Activated naive CD4-positive, alpha-beta T cell treated with anti-CD3 and anti-CD28 coated beads, Interleukin-2, amount 10 ng/mL, durations not matched to agents 5 hours and 36 hours (primary cell): ENCODE measurements around the gene LRRC32. TPM values are rescaled to one million over a fixed set of nuclear protein-coding genes. Genes with fewer than 3 reads are reported as not detected.

Experiments
- total RNA-seq, 2 experiments: library from RNA; stranded (reverse); gene quantifications; one replicate each; pipeline ENCODE4 v1.2.3, GENCODE V29; 2021

LRRC32 gene
- total RNA-seq = 1 to 10 TPM; 2.5 to 2.7 TPM

DNA sequence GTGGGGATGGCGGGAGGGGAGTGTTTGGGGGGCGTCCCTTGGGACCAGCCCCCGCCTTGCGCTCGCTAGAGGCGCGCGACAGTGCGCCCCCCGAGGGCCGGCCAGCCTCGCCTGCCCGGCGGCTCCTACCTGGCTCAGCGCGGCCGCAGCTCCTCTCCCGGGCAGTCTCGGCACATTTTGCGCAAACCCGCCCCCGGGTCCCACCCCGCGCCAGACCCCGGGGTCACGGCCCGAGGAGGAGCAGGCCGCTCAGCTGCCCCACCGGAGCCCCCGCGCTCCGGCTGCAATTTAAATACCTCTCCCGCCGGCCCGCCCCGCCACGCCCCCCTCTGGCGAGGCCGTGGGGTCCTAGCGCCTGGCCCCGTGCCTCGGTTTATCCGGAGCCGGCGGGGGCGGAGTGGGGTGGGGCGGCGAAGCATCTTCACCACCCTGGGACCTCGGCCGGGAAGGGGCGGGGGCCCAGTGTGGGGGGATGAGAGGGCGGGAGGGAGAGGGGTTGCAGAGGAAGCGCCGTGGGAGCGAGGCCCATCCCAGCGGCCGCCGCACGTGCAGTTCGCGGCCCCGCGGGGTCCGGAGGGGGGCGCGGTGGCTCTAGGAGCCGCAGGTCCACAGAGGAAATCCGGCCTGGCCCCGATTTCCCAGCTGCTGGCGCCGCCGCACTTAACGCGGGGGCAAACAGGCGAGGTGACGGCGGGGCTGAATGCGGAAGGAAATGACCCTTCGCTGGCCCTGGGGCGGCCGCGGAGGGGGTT is at the start of gene LRRC32:
Gene LRRC32 (minus strand): TSS at position 263 of the 752 bp plus-strand sequence. CDS start 4,793 bp downstream, outside the sequence.

Other genes starting within 250 kb of the LRRC32 start
- gene EMSY, start 225.7 kb downstream of the LRRC32 start, total RNA-seq = 10 to 100 TPM; 26.9 to 29.4 TPM
- gene TSKU, start 112.6 kb upstream of the LRRC32 start, total RNA-seq = 1 to 10 TPM; 3.0 to 3.5 TPM
- gene ACER3, start 190.2 kb upstream of the LRRC32 start, total RNA-seq = 10 to 100 TPM in 1 of 2 experiments, 1 to 10 TPM in 1; 9.7 to 10.1 TPM